ENCODE data around the gene BSPRY. TPM values are rescaled to one million over a fixed set of nuclear protein-coding genes. Genes with fewer than 3 reads are reported as not detected.

The BSPRY gene
- total RNA-seq, 2 experiments from 2014 or later = not detected

DNA sequence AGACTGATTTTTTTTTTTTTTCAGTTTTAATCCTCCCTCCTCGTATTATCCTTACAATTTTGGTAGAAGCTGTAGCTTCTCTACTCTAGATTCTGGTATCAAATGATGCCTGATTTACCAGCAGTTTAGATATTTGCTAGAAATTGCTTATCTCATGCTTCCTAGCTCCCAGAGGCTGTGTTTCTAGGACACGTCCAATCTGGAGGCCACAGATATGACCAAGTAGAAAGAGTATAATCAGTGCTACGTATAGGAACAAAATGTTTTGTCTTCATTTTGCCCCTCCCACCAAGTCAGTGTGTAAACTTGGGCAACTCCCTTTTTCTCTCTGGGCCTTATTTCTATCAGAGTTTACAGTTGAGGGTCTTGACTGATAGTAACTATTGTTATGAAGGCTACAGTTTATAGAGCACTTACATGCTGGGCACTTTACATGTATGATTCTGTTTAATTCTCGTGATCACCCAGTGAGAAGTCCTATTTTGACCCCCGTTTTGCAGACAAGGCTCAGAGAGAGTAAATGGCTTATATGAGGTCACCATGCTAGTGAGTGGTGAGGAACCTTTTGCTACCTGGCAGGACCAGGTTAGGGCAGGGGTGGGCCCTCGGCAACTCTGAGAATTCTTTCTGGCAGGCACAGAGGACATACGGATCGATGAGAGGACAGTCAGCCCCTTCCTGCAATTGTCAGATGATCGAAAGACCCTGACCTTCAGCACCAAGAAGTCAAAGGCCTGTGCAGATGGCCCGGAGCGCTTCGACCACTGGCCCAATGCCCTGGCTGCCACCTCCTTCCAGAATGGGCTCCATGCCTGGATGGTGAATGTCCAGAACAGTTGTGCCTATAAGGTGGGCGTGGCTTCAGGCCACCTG lies 19.9 kb downstream of the BSPRY start:
- Mint-ChIP-seq H3K4me3 (no peak overlapping the region), H3K27ac (no peak overlapping the region), H3K27me3 (no peaks in the 10 kb centered on the region), H3K4me1 (ENCODE audit: low read depth) (no peaks in the 10 kb centered on the region), H3K9me3 (no peaks in the 10 kb centered on the region), H3K36me3 (ENCODE audit: low read depth) (peaks cover 12% of the 10 kb centered on the region)
- DNase-seq (no peak), ATAC-seq (ENCODE audit: poor library complexity) (no peak)
- Histone ChIP-seq H3K4me1 (ENCODE audit: insufficient read depth, low read length) (no peaks in the 10 kb centered on the region), H3K4me3 (ENCODE audit: low read length) (no peak overlapping the region), H3K36me3 (ENCODE audit: insufficient read depth, low read length) (peaks cover 15% of the 10 kb centered on the region), H3K27ac (ENCODE audit: low read depth in 1 of 2, low read length in 2 of 2) (no peak overlapping the region), H3K27me3 (ENCODE audit: control insufficient read depth in 1 of 2, insufficient read depth in 2 of 2, low read length in 2 of 2) (no peaks in the 10 kb centered on the region), H3K9me3 (ENCODE audit: control insufficient read depth in 1 of 2, insufficient read depth in 1 of 2, low read length in 2 of 2) (no peaks in the 10 kb centered on the region)
- POLR2A ChIA-PET = no interaction called here
- TF ChIP-seq, protein P1, sequence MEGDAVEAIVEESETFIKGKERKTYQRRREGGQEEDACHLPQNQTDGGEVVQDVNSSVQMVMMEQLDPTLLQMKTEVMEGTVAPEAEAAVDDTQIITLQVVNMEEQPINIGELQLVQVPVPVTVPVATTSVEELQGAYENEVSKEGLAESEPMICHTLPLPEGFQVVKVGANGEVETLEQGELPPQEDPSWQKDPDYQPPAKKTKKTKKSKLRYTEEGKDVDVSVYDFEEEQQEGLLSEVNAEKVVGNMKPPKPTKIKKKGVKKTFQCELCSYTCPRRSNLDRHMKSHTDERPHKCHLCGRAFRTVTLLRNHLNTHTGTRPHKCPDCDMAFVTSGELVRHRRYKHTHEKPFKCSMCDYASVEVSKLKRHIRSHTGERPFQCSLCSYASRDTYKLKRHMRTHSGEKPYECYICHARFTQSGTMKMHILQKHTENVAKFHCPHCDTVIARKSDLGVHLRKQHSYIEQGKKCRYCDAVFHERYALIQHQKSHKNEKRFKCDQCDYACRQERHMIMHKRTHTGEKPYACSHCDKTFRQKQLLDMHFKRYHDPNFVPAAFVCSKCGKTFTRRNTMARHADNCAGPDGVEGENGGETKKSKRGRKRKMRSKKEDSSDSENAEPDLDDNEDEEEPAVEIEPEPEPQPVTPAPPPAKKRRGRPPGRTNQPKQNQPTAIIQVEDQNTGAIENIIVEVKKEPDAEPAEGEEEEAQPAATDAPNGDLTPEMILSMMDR (IDR thresholded peaks at IDR 0.05) = no peak
- intact Hi-C loops (cut with DNase I, micrococcal nuclease) = no loop called here
- CTCF ChIA-PET = no interaction called here

DNA sequence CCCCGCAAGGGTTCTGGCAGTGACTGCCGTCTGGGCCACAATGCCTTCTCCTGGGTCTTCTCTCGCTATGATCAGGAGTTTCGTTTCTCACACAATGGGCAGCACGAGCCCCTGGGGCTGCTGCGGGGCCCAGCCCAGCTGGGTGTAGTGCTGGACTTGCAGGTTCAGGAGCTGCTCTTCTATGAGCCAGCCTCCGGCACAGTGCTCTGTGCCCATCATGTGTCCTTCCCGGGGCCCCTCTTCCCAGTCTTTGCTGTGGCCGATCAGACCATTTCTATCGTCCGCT lies 20.5 kb downstream of the BSPRY start:
- Mint-ChIP-seq H3K4me1 (ENCODE audit: low read depth) (peaks cover 6% of the 10 kb centered on the region), H3K27ac (no peak overlapping the region), H3K4me3 (no peak overlapping the region), H3K9me3 (no peaks in the 10 kb centered on the region), H3K36me3 (ENCODE audit: low read depth) (peaks cover 16% of the 10 kb centered on the region), H3K27me3 (no peaks in the 10 kb centered on the region)
- H3K36me3 ChIP-seq (ENCODE audit: insufficient read depth, low read length) = peaks cover 21% of the 10 kb centered on the region
- ChIA-PET POLR2A (no interaction called here), CTCF (no interaction called here)
- TF ChIP-seq, protein P1 (IDR thresholded peaks at IDR 0.05) = no peak
- DNase-seq (no peak), ATAC-seq (ENCODE audit: poor library complexity) (no peak)
- peaks cover under 1% of the 10 kb centered on the region for H3K4me1 ChIP-seq (ENCODE audit: insufficient read depth, low read length)
- intact Hi-C loops (cut with DNase I, micrococcal nuclease) = no loop called here
- no peaks in the 10 kb centered on the region for H3K27me3 ChIP-seq (ENCODE audit: control insufficient read depth in 1 of 2, insufficient read depth in 2 of 2, low read length in 2 of 2)
- H3K4me3 ChIP-seq (ENCODE audit: low read length) = no peak overlapping the region
- H3K9me3 ChIP-seq (ENCODE audit: control insufficient read depth in 1 of 2, insufficient read depth in 1 of 2, low read length in 2 of 2) = no peaks in the 10 kb centered on the region
- H3K27ac ChIP-seq (ENCODE audit: low read depth in 1 of 2, low read length in 2 of 2) = no peak overlapping the region

DNA sequence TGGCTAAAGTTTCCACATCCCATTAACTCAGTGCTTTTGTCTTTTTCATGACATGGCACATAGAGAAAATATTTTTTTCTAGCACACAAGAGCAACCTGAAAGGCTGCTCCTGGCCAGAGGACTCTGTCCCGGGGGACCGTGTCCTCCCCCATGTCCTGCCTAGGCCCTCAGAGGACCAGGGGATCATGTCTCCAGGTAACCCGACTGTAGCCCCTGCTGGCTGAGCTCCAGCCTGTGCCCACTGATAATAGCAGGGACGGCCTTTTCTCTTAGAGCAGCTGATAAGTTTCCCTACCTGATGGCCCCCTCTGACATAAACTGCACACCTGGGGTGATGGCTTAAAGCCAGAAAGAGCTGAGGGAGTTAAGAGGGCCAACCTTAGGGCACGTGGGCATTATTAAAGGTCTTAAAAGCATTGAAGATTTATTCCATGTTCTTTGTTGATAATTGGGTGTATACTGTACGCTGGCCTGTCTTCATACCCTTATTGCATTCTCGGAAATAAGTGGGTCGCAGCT lies 21.5 kb downstream of the BSPRY start:
- POLR2A ChIA-PET = no interaction called here
- peaks cover 16% of the 10 kb centered on the region for H3K4me1 Mint-ChIP-seq (ENCODE audit: low read depth)
- H3K4me3 Mint-ChIP-seq = no peak overlapping the region
- intact Hi-C loops (cut with DNase I, micrococcal nuclease) = no loop called here
- CTCF ChIA-PET = interaction anchor here (0.7 kb wide), 1 partner anchor 30 kb away, joined by 4 read pairs; the partner anchor contains the start of gene ALAD
- Histone ChIP-seq H3K4me3 (ENCODE audit: low read length) (no peak overlapping the region), H3K36me3 (ENCODE audit: insufficient read depth, low read length) (peaks cover 27% of the 10 kb centered on the region), H3K4me1 (ENCODE audit: insufficient read depth, low read length) (peaks cover 11% of the 10 kb centered on the region), H3K9me3 (ENCODE audit: control insufficient read depth in 1 of 2, insufficient read depth in 1 of 2, low read length in 2 of 2) (no peaks in the 10 kb centered on the region), H3K27ac (ENCODE audit: low read depth in 1 of 2, low read length in 2 of 2) (no peak overlapping the region), H3K27me3 (ENCODE audit: control insufficient read depth in 1 of 2, insufficient read depth in 2 of 2, low read length in 2 of 2) (no peaks in the 10 kb centered on the region)
- DNase-seq (no peak), ATAC-seq (ENCODE audit: poor library complexity) (no peak)
- H3K27ac Mint-ChIP-seq = no peak overlapping the region
- peaks cover 23% of the 10 kb centered on the region for H3K36me3 Mint-ChIP-seq (ENCODE audit: low read depth)
- no peaks in the 10 kb centered on the region for H3K27me3 Mint-ChIP-seq
- no peaks in the 10 kb centered on the region for H3K9me3 Mint-ChIP-seq
- TF ChIP-seq, protein P1 (IDR thresholded peaks at IDR 0.05) = no peak
